Astrocyte of the spinal cord (primary cell): ENCODE data around the gene PDK2.

Experiments used
- DNase-seq: peaks from one replicate; pipeline ENCODE4 v3.0.0; 2011; ENCODE audit warnings: low read depth, low spot score
- H3K4me3 ChIP-seq: 2 replicates; pipeline ENCODE4 v1.5.1; 2011; ENCODE audit warnings: low read depth, mild to moderate bottlenecking, low read length, moderate library complexity
- CTCF ChIP-seq: IDR thresholded peaks from 2 replicates; pipeline ENCODE4 v1.5.1; 2012; ENCODE audit warnings: low read depth, mild to moderate bottlenecking, low read length, inconsistent platforms
- in situ Hi-C: cut with HindIII; loops from 2 replicates; pipeline ENCODE4 v1.10.0; 2017; ENCODE audit warnings: low sequenced_read_pairs

PDK2 gene

GRCh38 chr17:50136096-50136687 lies 41.0 kb downstream of the PDK2 start:
- in situ Hi-C loops, result no loop called here
- no peak overlapping the region for H3K4me3 ChIP-seq
- no peak for DNase-seq
- TF ChIP-seq CTCF, result no peak

- in situ Hi-C loops, result no loop called here
- no peak for DNase-seq
- no peak overlapping the region for H3K4me3 ChIP-seq
- no peak for TF ChIP-seq CTCF
Observed at GRCh38 chr17:50137042-50137441, 41.9 kb downstream of the PDK2 start.

- H3K4me3 ChIP-seq, result no peak overlapping the region
- no peak for DNase-seq
- no peak for TF ChIP-seq CTCF
- in situ Hi-C loops, result no loop called here
Observed at GRCh38 chr17:50139185-50139783, 44.1 kb downstream of the PDK2 start.

GRCh38 chr17:50139950-50140885 lies 45.1 kb downstream of the PDK2 start:
- DNase-seq, result peak; percentile 69
- H3K4me3 ChIP-seq, result no peak overlapping the region
- in situ Hi-C loops, result no loop called here
- TF ChIP-seq CTCF, result peak; percentile 88

GRCh38 chr17:50141026-50141744 lies 46.0 kb downstream of the PDK2 start:
- TF ChIP-seq CTCF, result no peak
- no peak overlapping the region for H3K4me3 ChIP-seq
- in situ Hi-C loops, result no loop called here
- no peak for DNase-seq

GRCh38 chr17:50141745-50142110 lies 46.6 kb downstream of the PDK2 start:
- no peak for TF ChIP-seq CTCF
- in situ Hi-C loops, result no loop called here
- no peak for DNase-seq
- no peak overlapping the region for H3K4me3 ChIP-seq
